KBM-7 (cell line): Measurements from ENCODE around the gene VWA8.
"Not testable (repeated sequence)": the region's sequence is repeated elsewhere in the genome, so short reads cannot be mapped to it uniquely, and the experiment has no call there.

Source experiments
- DNase-seq: peaks from one replicate; pipeline ENCODE4 v3.0.0-alpha.2; 2015
- in situ Hi-C: fragments of 300-500 bp; cut with MboI; formaldehyde crosslinking; loops from 2 replicates; pipeline ENCODE4 v1.14.3; 2020; ENCODE audit warnings: low sequenced_read_pairs, low pct_unique_long_range_greater_than_20kb, mixed read lengths

Gene VWA8

GRCh38 chr13:41589434-41589833, 371.5 kb downstream of the VWA8 start:
- no peak for DNase-seq
- in situ Hi-C loops, result no loop called here

- in situ Hi-C loops, result no loop called here
- no peak for DNase-seq
Measured at GRCh38 chr13:41588899-41589298, 372.0 kb downstream of the VWA8 start.

DNA sequence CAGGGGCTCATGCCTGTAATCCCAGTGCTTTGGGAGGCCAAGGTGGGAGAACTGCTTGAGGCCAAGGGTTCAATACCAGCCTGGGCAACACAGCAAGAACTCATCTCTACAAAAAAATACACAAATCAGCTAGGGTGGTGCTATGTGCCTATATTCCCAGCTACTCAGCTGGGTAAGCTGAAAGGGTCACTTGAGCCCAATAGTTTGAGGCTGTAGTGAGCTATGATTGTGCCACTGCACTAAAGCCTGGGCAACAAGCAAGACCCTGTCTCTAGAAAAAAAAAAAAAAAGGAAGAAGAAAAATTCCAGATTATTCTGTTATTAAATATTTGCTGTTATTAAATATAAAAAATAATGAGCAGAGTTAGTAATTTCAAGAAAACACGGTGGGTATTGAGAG, 372.5 kb downstream of the VWA8 start:
- in situ Hi-C loops, result no loop called here

DNA sequence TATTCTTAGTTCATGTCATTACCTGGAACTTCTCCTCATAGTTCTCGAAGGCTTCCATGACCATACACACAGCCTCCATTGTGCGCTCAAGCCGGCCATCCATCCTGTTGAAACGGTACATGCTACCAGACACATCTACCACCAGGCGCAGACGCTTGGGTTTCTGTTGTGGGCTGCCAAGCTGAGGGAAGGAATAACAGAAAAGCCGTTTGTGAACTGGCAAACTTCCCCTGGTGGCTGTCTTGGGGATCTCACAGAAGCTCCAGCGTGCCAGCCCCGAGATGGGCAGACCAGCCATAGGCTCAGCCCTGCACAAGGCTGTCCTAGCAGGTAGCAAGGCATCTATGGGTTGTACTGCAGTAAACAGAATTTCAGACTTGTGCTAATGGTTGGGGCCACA, 373.4 kb downstream of the VWA8 start:
- in situ Hi-C loops, result no loop called here
- DNase-seq, result no peak

More for the DNA sequence above, 372.5 kb downstream of the VWA8 start:
- DNase-seq, result no peak

DNA sequence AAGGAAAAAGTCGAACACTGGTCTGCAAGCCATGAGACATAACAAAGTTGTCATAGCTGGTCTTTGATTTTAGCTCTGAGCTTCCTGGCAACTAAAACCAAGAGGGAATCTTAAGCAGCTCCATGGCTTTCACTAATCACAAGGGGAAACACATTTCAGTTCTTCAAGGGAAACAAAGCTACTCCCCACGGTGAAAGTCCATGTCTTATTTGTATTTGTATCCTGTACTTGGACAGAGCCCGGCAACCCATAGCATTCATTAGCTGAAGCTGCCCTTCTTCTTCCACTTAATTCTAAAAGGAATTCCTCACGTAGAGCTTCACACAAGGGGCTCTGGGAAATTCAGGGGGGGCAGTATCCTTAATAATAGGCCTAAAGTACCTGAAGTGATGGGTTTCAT, 374.7 kb downstream of the VWA8 start:
- no peak for DNase-seq
- in situ Hi-C loops, result no loop called here

GRCh38 chr13:41582027-41582463, 378.9 kb downstream of the VWA8 start:
- in situ Hi-C loops, result no loop called here
- DNase-seq, result no peak

DNA sequence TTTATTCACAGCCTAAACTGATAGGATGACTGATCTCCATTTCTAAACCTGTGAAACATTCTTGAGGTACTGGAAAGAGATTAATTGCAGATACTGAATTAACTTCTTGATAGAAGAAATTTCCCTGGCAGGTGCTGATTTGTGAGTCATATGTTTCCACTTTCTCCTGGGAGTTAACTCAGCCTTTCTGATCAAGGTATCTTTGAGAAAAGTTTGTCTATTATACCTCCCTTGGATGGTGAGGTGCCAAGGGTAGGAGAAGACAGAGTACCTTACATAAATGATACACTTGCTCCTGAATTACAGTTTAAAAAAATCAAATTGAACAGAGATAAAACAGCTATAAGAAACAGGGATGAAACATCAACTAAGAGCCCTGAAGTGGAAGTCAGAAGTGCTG, 380.6 kb downstream of the VWA8 start:
- no peak for DNase-seq
- in situ Hi-C loops, result no loop called here

GRCh38 chr13:41579881-41580280, 381.0 kb downstream of the VWA8 start:
- in situ Hi-C loops, result no loop called here
- DNase-seq, result no peak

DNA sequence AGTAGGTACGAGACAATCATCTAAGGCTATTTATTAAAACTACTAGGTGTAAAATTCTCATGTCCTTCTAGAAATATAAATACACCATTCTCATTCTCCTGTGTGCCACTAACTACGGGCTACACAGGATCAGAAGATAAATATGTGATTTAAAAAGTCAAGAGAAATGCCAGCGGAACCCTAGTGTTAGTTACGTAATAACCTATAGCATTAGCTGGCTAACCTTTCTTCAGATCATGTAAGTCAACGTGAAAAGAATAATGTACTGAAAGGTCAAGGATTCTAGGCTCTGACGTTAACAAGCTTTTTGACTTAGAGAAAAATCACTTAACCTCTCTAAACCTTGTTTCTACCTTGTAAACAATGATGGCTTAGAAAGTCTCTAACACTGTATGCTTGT, 381.7 kb downstream of the VWA8 start:
- in situ Hi-C loops, result no loop called here
- no peak for DNase-seq

- DNase-seq, result no peak
- in situ Hi-C loops, result no loop called here
Measured at GRCh38 chr13:41578371-41578770, 382.5 kb downstream of the VWA8 start.

DNA sequence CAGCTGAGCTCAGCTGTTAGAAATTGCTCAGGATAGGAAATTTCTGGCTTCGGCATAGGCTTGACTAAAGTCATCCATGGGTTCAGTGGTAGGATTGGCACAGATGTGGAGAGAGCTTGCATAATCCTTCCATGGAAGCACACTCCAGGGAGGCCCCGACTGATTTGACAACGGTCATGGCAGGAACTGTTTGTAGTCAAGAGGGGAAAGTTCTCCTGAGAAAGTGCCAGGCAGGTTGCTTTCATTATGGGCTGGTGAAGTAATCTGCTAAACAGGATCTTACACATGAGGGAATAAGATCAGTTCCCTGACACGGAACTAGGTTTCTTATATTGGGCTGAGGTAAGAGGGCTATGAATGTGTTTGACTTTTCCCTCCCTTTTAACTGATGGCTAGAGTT, 383.5 kb downstream of the VWA8 start:
- no peak for DNase-seq
- in situ Hi-C loops, result no loop called here

DNA sequence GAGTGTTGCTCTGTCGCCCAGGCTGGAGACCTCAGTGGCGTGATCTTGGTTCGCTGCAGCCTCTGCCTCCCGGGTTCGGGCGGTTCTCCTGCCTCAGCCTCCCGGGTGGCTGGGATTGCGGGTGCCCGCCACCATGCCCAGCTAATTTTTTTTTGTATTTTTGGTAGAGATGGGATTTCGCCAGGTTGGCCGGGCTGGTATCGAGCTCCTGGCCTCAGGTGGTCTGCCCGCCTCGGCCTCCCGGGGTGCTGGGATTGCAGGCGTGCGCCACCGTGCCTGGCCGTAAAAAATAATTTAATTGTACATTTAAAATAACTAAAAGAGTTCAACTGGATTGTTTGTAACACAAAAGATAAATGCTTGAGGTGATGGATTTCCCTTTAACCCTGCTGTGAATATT, 387.3 kb downstream of the VWA8 start:
- DNase-seq, in situ Hi-C loops: not testable (repeated sequence)

DNA sequence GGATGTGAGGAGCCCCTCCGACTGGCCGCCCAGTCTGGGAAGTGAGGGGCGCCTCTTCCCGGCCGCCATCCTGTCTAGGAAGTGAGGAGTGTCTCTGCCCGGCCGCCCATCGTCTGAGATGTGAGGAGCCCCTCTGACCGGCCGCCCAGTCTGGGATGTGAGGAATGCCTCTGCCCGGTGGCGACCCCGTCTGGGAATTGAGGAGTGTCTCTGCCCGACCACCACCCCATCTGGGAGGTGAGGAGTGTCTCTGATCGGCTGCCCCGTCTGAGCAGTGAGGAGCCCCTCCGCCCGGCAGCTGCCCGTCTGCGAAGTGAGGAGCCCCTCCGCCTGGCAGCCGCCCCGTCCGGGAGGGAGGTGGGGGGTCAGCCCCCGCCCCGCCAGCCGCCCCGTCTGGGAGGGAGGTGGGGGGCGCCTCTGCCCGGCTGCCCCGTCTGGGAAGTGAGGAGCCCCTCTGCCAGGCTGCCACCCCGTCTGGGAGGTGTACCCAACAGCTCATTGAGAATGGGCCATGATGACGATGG, 389.0 kb downstream of the VWA8 start:
- DNase-seq, in situ Hi-C loops: not testable (repeated sequence)

- no peak for DNase-seq
- in situ Hi-C loops, result no loop called here
Measured at GRCh38 chr13:41568972-41569351, 391.9 kb downstream of the VWA8 start.

GRCh38 chr13:41568143-41568971, 392.6 kb downstream of the VWA8 start:
- in situ Hi-C loops, result no loop called here
- no peak for DNase-seq

DNA sequence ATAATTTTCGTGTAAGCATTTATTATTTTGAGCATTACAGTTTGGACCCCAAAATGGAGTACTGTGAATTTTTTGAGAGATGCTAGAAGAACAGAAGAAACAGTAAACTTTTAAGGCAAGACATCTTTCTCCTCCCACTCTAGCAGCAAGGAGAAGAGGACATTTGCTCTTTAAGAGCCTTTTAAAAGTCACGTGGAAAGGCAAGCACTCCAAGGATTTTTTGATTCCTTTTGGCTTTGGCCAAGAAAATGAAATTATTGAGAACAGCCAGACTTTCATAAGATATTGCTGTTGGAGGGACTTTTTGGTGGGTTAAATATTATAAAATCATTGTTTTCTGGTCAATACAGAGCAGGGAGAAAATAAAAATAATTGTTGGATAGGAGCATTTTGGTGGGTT, 393.5 kb downstream of the VWA8 start:
- in situ Hi-C loops, result no loop called here
- no peak for DNase-seq

- DNase-seq, result no peak
- in situ Hi-C loops, result no loop called here
Measured at GRCh38 chr13:41565846-41566245, 395.1 kb downstream of the VWA8 start.

DNA sequence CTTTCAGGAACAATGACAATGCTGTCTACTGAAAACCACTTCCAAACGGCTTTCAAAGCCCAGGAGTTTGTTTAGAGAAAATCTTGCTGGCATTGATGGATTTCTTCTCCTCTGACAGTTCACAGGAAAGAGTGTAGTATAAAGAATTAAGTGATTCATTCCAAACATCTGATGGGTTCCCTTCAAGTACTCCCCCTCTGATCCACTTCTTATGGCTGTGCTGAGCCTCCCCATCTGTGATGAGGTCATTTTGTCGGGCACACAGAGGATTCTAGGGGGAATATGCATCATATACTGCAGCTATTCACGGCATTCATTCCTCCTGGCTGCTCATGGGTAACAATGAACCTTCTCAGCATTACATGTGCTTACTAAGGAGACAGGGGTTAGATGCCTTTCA, 395.7 kb downstream of the VWA8 start:
- DNase-seq, result no peak
- in situ Hi-C loops, result no loop called here

- DNase-seq, result no peak
- in situ Hi-C loops, result no loop called here
Measured at GRCh38 chr13:41563984-41564365, 396.9 kb downstream of the VWA8 start.

GRCh38 chr13:41563341-41563983, 397.4 kb downstream of the VWA8 start:
- DNase-seq, result no peak
- in situ Hi-C loops, result no loop called here
